GM23248 (cell line): ENCODE measurements around the gene GALNT2.

Experiments
- EZH2 ChIP-seq: fragments of 200-600 bp; sonication (generic); IDR thresholded peaks from 2 replicates; pipeline ENCODE4 v1.6.1; 2018; ENCODE audit warnings: antibody characterized with exemption, mild to moderate bottlenecking; ENCODE audit not compliant: insufficient read depth, poor library complexity, severe bottlenecking
- EZH2phosphoT487 ChIP-seq: fragments of 200-600 bp; sonication (generic); IDR thresholded peaks from 2 replicates; pipeline ENCODE4 v1.6.1; 2018; ENCODE audit warnings: antibody characterized with exemption, moderate library complexity, mild to moderate bottlenecking, low read depth; ENCODE audit not compliant: insufficient read depth

DNA sequence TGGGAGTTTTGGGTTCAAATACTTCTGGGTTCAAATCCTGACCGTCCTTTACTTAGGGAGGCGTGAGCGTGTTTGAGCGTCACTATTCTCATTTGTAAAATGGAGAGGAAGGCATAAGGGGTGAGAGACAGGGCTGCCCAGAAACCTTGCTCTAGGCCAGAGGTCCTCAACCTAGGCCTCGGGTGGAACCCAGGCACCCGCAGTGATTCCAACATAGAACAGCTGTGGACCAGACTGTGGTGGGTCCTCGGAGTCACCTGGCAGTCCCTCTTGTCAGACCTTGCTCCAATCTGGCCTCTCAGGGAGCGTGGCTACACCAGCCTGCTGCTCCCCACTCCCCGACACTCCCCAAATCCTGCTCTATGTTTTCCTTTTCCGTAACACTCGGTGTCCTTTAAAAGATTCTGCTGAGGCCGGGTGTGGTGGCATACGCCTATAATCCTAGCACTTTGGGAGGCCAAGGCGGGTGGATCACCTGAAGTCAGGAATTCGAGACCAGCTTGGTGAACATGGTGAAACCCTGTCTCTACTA is 242.7 kb downstream of the GALNT2 start:
- TF ChIP-seq EZH2 (no peak), EZH2phosphoT487 (no peak)
